AML-193 (cell line): Measurements from ENCODE around the gene MADCAM1.

Experiments
- DNase-seq, 2 experiments: peaks; one replicate each; lab custom pipeline; 2025; lab: John Stamatoyannopoulos, UW

The MADCAM1 gene

GRCh38 chr19:488505-489417 is 7.5 kb upstream of the MADCAM1 start:
- peak; percentile 79 to 82 for DNase-seq

GRCh38 chr19:489418-490196 is 6.7 kb upstream of the MADCAM1 start:
- DNase-seq = no peak

- DNase-seq = no peak
Observed at GRCh38 chr19:491146-491741, 5.0 kb upstream of the MADCAM1 start.

GRCh38 chr19:492091-492531 is 4.2 kb upstream of the MADCAM1 start:
- DNase-seq = no peak

- no peak for DNase-seq
Observed at GRCh38 chr19:493391-494170, 2.7 kb upstream of the MADCAM1 start.

- no peak for DNase-seq
Observed at GRCh38 chr19:494171-495080, 1.9 kb upstream of the MADCAM1 start.

- DNase-seq = no peak
Observed at GRCh38 chr19:495081-495401, 1.2 kb upstream of the MADCAM1 start.

GRCh38 chr19:495402-496111 is 729 bp upstream of the MADCAM1 start:
- no peak for DNase-seq

- no peak for DNase-seq
Observed at GRCh38 chr19:496986-497385, 700 bp downstream of the MADCAM1 start.

- no peak for DNase-seq
Observed at GRCh38 chr19:497491-497868, 1.2 kb downstream of the MADCAM1 start.

GRCh38 chr19:497869-498510 is 1.7 kb downstream of the MADCAM1 start:
- DNase-seq = no peak

- DNase-seq = no peak
Observed at GRCh38 chr19:498511-498891, 2.2 kb downstream of the MADCAM1 start.

GRCh38 chr19:498977-499623 is 2.8 kb downstream of the MADCAM1 start:
- no peak for DNase-seq

GRCh38 chr19:501646-502045 is 5.4 kb downstream of the MADCAM1 start:
- DNase-seq = no peak

- DNase-seq = no peak
Observed at GRCh38 chr19:504616-505015, 8.3 kb downstream of the MADCAM1 start.

- peak; percentile 97 to 98 for DNase-seq
Observed at GRCh38 chr19:506404-507285, 10.4 kb downstream of the MADCAM1 start.

- DNase-seq = peak; percentile 39 to 52
Observed at GRCh38 chr19:507286-508203, 11.3 kb downstream of the MADCAM1 start, which contains the start of gene TPGS1. TSS of gene TPGS1 (plus strand) at chr19:507497. CDS start at chr19:507507, 10 bp downstream.
